Measurements from ENCODE around the gene FITM2. TPM values are rescaled to one million over a fixed set of nuclear protein-coding genes. Genes with fewer than 3 reads are reported as not detected.
A peak's percentile ranks its signal among the peaks of the same experiment; 100 is the strongest.

FITM2 gene
- total and polyA plus RNA-seq, 10 of the 15 experiments (the other 5 are each of a cell fraction or from before 2014, with no cell fraction given), result 0.46 to 1.9 (median 1.6) TPM

- POLR2A ChIA-PET, result no interaction called here
- Histone ChIP-seq H3K27ac (ENCODE audit: control insufficient read depth, insufficient read depth) (no peak overlapping the region), H2AFZ (ENCODE audit: control insufficient read depth, low read depth, low read length) (no peak overlapping the region), H3K9ac (ENCODE audit: control insufficient read depth, insufficient read depth, low read length) (no peak overlapping the region), H3K9me3 (replicated peaks; ENCODE audit: control insufficient read depth, insufficient read depth, low read length) (no peaks in the 10 kb centered on the region), H4K20me1 (ENCODE audit: control insufficient read depth, insufficient read depth) (no peaks in the 10 kb centered on the region), H3K4me2 (ENCODE audit: control insufficient read depth, insufficient read depth) (no peak overlapping the region), H3K36me3 (ENCODE audit: control insufficient read depth in 2 of 2, insufficient read depth in 2 of 2, low read length in 1 of 2) (no peaks in the 10 kb centered on the region), H3K79me2 (ENCODE audit: control insufficient read depth, insufficient read depth, low read length) (no peaks in the 10 kb centered on the region), H3K4me3 (no peak overlapping the region), H3K4me1 (ENCODE audit: control insufficient read depth, insufficient read depth, low read length) (no peaks in the 10 kb centered on the region), H3K27me3 (replicated peaks in 1 of 2; ENCODE audit: control insufficient read depth in 2 of 2, insufficient read depth in 2 of 2, low read length in 1 of 2) (peaks cover 0 to 3% of the 10 kb centered on the region in 2 experiments; a peak in 3 of 4 replicates)
- TF ChIP-seq FOXM1 (IDR thresholded peaks at IDR 0.05; ENCODE audit: low read depth, low read length), result no peak
- TF ChIP-seq SIX5 (IDR thresholded peaks at IDR 0.05; ENCODE audit: low read depth, low read length, severe bottlenecking), result no peak
- TF ChIP-seq RELA (IDR thresholded peaks at IDR 0.05; ENCODE audit: borderline replicate concordance, partially characterized antibody), result no peak
- SMC1A ChIA-PET (ENCODE audit: uncharacterized antibody, unreplicated experiment), result no interaction called here
- WGBS (ENCODE audit: insufficient coverage, insufficient replicate concordance, low lambda C conversion rate, missing lambda C conversion rate), result 8% methylated on average over 2 of the region's 2 CpGs
- RAD21 ChIA-PET (ENCODE audit: unreplicated experiment), result no interaction called here
- intact Hi-C loops (cut with micrococcal nuclease; ENCODE audit: unreplicated experiment) (no loop called here), in situ Hi-C loops (cut with MboI) (no loop called here)
- ATAC-seq (no peak), FAIRE-seq (no peak), DNase-seq (ENCODE audit: low read depth, low spot score) (no peak)
- CTCF ChIA-PET, result no interaction called here
- no TSS peak for BruUV-seq (replicated peaks)
Observed at GRCh38 chr20:44335675-44336074, 24.7 kb upstream of the FITM2 start.

GRCh38 chr20:44334709-44335108 lies 23.7 kb upstream of the FITM2 start:
- peaks cover 0 to 3% of the 10 kb centered on the region in 2 experiments; a peak in 2 of 4 replicates for H3K27me3 ChIP-seq (replicated peaks in 1 of 2; ENCODE audit: control insufficient read depth in 2 of 2, insufficient read depth in 2 of 2, low read length in 1 of 2)
- ChIA-PET CTCF (no interaction called here), SMC1A (ENCODE audit: uncharacterized antibody, unreplicated experiment) (no interaction called here), RAD21 (ENCODE audit: unreplicated experiment) (no interaction called here), POLR2A (no interaction called here)
- BruUV-seq (replicated peaks), result no TSS peak
- TF ChIP-seq BCL3 (IDR thresholded peaks at IDR 0.05; ENCODE audit: borderline replicate concordance, insufficient read depth, low read depth, low read length, poor library complexity, severe bottlenecking), result peak; percentile 82
- TF ChIP-seq MEF2B (IDR thresholded peaks at IDR 0.05; ENCODE audit: partially characterized antibody, poor library complexity, severe bottlenecking), result no peak
- in situ Hi-C loops (cut with MboI) (no loop called here), intact Hi-C loops (cut with micrococcal nuclease; ENCODE audit: unreplicated experiment) (no loop called here)
- no peak for ATAC-seq
- H3K4me3 ChIP-seq, result no peak overlapping the region
- H3K27ac ChIP-seq (ENCODE audit: control insufficient read depth, insufficient read depth), result no peak overlapping the region
- H3K9ac ChIP-seq (ENCODE audit: control insufficient read depth, insufficient read depth, low read length), result no peak overlapping the region
- no peaks in the 10 kb centered on the region for H3K4me1 ChIP-seq (ENCODE audit: control insufficient read depth, insufficient read depth, low read length)
- WGBS (ENCODE audit: insufficient coverage, insufficient replicate concordance, low lambda C conversion rate, missing lambda C conversion rate), result 46% methylated on average over 4 of the region's 4 CpGs
- DNase-seq (ENCODE audit: low read depth, low spot score), result no peak
- no peak for FAIRE-seq
- H2AFZ ChIP-seq (ENCODE audit: control insufficient read depth, low read depth, low read length), result no peak overlapping the region
- H3K9me3 ChIP-seq (replicated peaks; ENCODE audit: control insufficient read depth, insufficient read depth, low read length), result no peaks in the 10 kb centered on the region
- no peaks in the 10 kb centered on the region for H4K20me1 ChIP-seq (ENCODE audit: control insufficient read depth, insufficient read depth)
- H3K4me2 ChIP-seq (ENCODE audit: control insufficient read depth, insufficient read depth), result no peak overlapping the region
- no peaks in the 10 kb centered on the region for H3K36me3 ChIP-seq (ENCODE audit: control insufficient read depth in 2 of 2, insufficient read depth in 2 of 2, low read length in 1 of 2)
- H3K79me2 ChIP-seq (ENCODE audit: control insufficient read depth, insufficient read depth, low read length), result no peaks in the 10 kb centered on the region

All from GM12878 (cell line).